GM23338 (cell line): Measurements from ENCODE around the gene COBLL1. TPM values are rescaled to one million over a fixed set of nuclear protein-coding genes. Genes with fewer than 3 reads are reported as not detected.

Experiments used
- ATAC-seq: fragments of 200-7000 bp; cut with Tn5 transposase; 3 replicates; pipeline ENCODE4 v1.9.1; 2020
- DNase-seq: peaks from one replicate; pipeline ENCODE4 v3.0.0-alpha.2; 2015; ENCODE audit warnings: low spot score
- H2AFZ ChIP-seq: fragments of 200-600 bp; sonication (generic); 2 replicates; pipeline ENCODE4 v1.8.0; 2016; ENCODE audit warnings: antibody characterized with exemption, mild to moderate bottlenecking, moderate library complexity
- H3F3A ChIP-seq: fragments of 200-600 bp; sonication (generic); replicated peaks from 2 replicates; pipeline ENCODE4 v1.8.0; 2017; ENCODE audit warnings: antibody characterized with exemption, mixed run types, low read depth
- H3K27ac ChIP-seq: fragments of 200-600 bp; sonication (generic); 2 replicates; pipeline ENCODE4 v1.6.1; 2016; ENCODE audit warnings: low read depth
- H3K27me3 ChIP-seq: fragments of 200-600 bp; sonication (generic); 2 replicates; pipeline ENCODE4 v1.8.0; 2016; ENCODE audit warnings: mild to moderate bottlenecking, mixed run types, moderate library complexity; ENCODE audit not compliant: insufficient read depth
- H3K36me3 ChIP-seq: fragments of 200-600 bp; sonication (generic); 2 replicates; pipeline ENCODE4 v1.8.0; 2016; ENCODE audit warnings: mild to moderate bottlenecking; ENCODE audit not compliant: insufficient read depth
- H3K4me1 ChIP-seq: fragments of 200-600 bp; sonication (generic); 2 replicates; pipeline ENCODE4 v1.8.0; 2016; ENCODE audit warnings: mild to moderate bottlenecking, moderate library complexity; ENCODE audit not compliant: insufficient read depth
- H3K4me2 ChIP-seq: fragments of 200-600 bp; sonication (generic); 2 replicates; pipeline ENCODE4 v1.7.1; 2017; ENCODE audit warnings: mixed run types
- H3K4me3 ChIP-seq: fragments of 200-600 bp; sonication (generic); 2 replicates; pipeline ENCODE4 v1.6.1; 2016; ENCODE audit warnings: mixed run types
- H3K79me2 ChIP-seq: fragments of 200-600 bp; sonication (generic); replicated peaks from 2 replicates; pipeline ENCODE4 v1.8.0; 2017; ENCODE audit warnings: mild to moderate bottlenecking; ENCODE audit not compliant: insufficient read depth
- H3K9me2 ChIP-seq: fragments of 200-600 bp; sonication (generic); 2 replicates; pipeline ENCODE4 v1.8.0; 2017; ENCODE audit not compliant: insufficient read depth
- H4K20me1 ChIP-seq: fragments of 200-600 bp; sonication (generic); replicated peaks from 2 replicates; pipeline ENCODE4 v1.8.0; 2017; ENCODE audit warnings: mild to moderate bottlenecking; ENCODE audit not compliant: insufficient read depth
- H3K27ac Mint-ChIP-seq: 2 replicates; pipeline ENCODE4 v1.8.0; 2020; ENCODE audit warnings: inconsistent platforms, mild to moderate bottlenecking, moderate library complexity, mixed read lengths
- H3K27me3 Mint-ChIP-seq: 3 replicates; pipeline ENCODE4 v1.8.0; 2022; ENCODE audit warnings: low read depth, mild to moderate bottlenecking, moderate library complexity, mixed read lengths, inconsistent platforms; ENCODE audit not compliant: insufficient read depth, poor library complexity
- H3K36me3 Mint-ChIP-seq: 3 replicates; pipeline ENCODE4 v1.8.0; 2021; ENCODE audit warnings: low read depth, mild to moderate bottlenecking, inconsistent platforms, moderate library complexity, mixed read lengths
- H3K4me1 Mint-ChIP-seq: 3 replicates; pipeline ENCODE4 v1.8.0; 2020; ENCODE audit warnings: mild to moderate bottlenecking, inconsistent platforms, mixed read lengths
- H3K4me3 Mint-ChIP-seq: 3 replicates; pipeline ENCODE4 v1.8.0; 2021; ENCODE audit warnings: moderate library complexity, mild to moderate bottlenecking, inconsistent platforms, mixed read lengths
- H3K9me3 Mint-ChIP-seq: 3 replicates; pipeline ENCODE4 v1.8.0; 2020; ENCODE audit warnings: moderate library complexity, mild to moderate bottlenecking, inconsistent platforms, mixed read lengths
- CREB1 ChIP-seq: fragments of 250-450 bp; sonication (Bioruptor Pico); IDR thresholded peaks from 2 replicates; pipeline ENCODE4 v1.5.0; 2020; ENCODE audit warnings: low read depth, mild to moderate bottlenecking, moderate library complexity
- NANOG ChIP-seq: IDR thresholded peaks from 2 replicates; pipeline ENCODE4 v1.6.1; 2016; ENCODE audit warnings: antibody characterized with exemption, borderline replicate concordance
- POLR2AphosphoS5 ChIP-seq: IDR thresholded peaks from 2 replicates; pipeline ENCODE4 v1.6.1; 2016; ENCODE audit warnings: antibody characterized with exemption, low read depth
- STAT1 ChIP-seq: IDR thresholded peaks from one replicate; pipeline ENCODE4 v1.6.1; 2016; ENCODE audit warnings: antibody characterized with exemption; ENCODE audit not compliant: unreplicated experiment
- ZNF331 ChIP-seq: fragments of 250-450 bp; sonication (Bioruptor Pico); IDR thresholded peaks from 2 replicates; pipeline ENCODE4 v1.5.0; 2020; ENCODE audit warnings: low read depth, mild to moderate bottlenecking, moderate library complexity
- long read RNA-seq: library from polyadenylated mRNA; unstranded; transcript quantifications from one replicate; pipeline ENCODE4 v2.0.0, GENCODE V29; 2020; ENCODE audit not compliant: unreplicated experiment
- polyA plus RNA-seq: library from polyadenylated mRNA; unstranded; fragments of >200 nt; fragmentation: Nextera tagmentation; extraction: Ambion mirVana; gene quantifications from 2 replicates; pipeline ENCODE4 v1.2.1, GENCODE V29; 2016
- total RNA-seq: library from RNA; depleted of rRNA; stranded (reverse); fragments of >200 nt; shearing (Covaris generic); gene quantifications from 2 replicates; pipeline ENCODE4 v1.2.3, GENCODE V29; 2014; rRNA removed
- TF ChIP-seq, protein P1 (sequence below): IDR thresholded peaks from 2 replicates; pipeline ENCODE4 v1.6.1; 2016; ENCODE audit warnings: antibody characterized with exemption
- TF ChIP-seq, protein P2 (sequence below), 2 experiments: fragments of 200-600 bp in 1 of 2; sonication (generic) in 1 of 2; conservative IDR thresholded peaks; 2 replicates each; pipeline versions ENCODE4 v1.5.1 to v1.6.1; 2016 to 2017; ENCODE audit warnings: antibody characterized with exemption in 2 of 2, low read depth in 2 of 2, mild to moderate bottlenecking in 2 of 2, moderate library complexity in 1 of 2

COBLL1 gene, protein sequence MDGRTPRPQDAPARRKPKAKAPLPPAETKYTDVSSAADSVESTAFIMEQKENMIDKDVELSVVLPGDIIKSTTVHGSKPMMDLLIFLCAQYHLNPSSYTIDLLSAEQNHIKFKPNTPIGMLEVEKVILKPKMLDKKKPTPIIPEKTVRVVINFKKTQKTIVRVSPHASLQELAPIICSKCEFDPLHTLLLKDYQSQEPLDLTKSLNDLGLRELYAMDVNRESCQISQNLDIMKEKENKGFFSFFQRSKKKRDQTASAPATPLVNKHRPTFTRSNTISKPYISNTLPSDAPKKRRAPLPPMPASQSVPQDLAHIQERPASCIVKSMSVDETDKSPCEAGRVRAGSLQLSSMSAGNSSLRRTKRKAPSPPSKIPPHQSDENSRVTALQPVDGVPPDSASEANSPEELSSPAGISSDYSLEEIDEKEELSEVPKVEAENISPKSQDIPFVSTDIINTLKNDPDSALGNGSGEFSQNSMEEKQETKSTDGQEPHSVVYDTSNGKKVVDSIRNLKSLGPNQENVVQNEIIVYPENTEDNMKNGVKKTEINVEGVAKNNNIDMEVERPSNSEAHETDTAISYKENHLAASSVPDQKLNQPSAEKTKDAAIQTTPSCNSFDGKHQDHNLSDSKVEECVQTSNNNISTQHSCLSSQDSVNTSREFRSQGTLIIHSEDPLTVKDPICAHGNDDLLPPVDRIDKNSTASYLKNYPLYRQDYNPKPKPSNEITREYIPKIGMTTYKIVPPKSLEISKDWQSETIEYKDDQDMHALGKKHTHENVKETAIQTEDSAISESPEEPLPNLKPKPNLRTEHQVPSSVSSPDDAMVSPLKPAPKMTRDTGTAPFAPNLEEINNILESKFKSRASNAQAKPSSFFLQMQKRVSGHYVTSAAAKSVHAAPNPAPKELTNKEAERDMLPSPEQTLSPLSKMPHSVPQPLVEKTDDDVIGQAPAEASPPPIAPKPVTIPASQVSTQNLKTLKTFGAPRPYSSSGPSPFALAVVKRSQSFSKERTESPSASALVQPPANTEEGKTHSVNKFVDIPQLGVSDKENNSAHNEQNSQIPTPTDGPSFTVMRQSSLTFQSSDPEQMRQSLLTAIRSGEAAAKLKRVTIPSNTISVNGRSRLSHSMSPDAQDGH
- 7.4 and 13.7 TPM in 2 replicates for total RNA-seq
- polyA plus RNA-seq, result 2.0 and 2.9 TPM in 2 replicates
- long read RNA-seq, result 0 reads

DNA sequence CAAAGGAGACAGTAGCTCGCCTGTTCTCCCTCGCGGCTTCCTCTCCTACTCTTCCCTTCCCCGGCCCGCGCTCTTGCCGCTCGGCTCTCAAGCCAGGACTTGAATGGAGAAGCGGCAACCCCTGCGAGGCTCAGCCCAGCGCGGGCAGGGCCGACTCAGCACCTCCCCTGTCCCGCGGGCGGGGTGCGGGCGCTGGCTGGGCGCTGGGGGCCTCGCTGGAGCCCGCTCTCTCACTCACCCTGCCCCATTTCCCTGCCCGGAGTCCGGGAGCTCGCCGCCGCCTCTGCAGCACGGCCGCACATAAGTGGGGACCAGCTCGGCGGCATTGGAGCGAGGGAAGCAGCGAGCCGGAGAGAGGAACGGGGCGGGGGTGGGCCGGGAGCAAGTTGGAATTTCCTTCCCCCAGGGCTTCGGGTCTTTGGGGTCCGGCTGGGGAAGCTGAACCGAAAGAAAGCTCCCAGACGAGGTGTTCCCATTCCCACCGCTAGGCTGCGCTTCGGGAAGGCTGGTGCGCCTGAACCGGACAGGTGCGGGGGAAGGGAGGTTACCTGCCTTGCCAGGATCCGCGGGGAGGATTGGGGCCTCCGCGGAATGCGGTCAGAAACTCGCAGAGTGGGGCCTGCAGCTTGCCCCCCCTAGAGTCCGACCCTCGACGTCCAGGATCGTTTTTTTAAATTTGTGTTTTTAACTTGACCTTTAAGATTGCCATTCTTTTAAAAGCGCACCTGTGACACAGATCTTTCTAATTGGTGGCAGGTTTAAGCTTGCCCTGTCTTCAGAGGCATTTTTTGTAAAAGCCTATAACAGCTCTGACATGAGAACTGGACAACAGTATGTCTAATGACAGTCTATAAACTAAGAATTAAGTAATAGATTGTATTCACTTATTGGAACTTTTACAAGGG is at the start of gene COBLL1:
Gene COBLL1, minus strand, starts transcription at position 105 of the 905 bp plus-strand sequence. CDS start 627 bp downstream, outside the sequence.
- Mint-ChIP-seq H3K27ac (no peak within 1 kb of the TSS), H3K27me3 (peaks cover 9% of the 10 kb centered on the region), H3K9me3 (no peaks in the 10 kb centered on the region), H3K36me3 (no peaks in the 10 kb centered on the region), H3K4me1 (peaks cover 10% of the 10 kb centered on the region), H3K4me3 (peak within 1 kb of the TSS; percentile 90)
- Histone ChIP-seq H3K4me1 (peaks cover 21% of the 10 kb centered on the region), H3K27me3 (peaks cover 16% of the 10 kb centered on the region), H3K4me2 (peak within 1 kb of the TSS; percentile 94), H3F3A (no peaks in the 10 kb centered on the region), H3K36me3 (no peaks in the 10 kb centered on the region), H2AFZ (peak within 1 kb of the TSS; percentile 99), H4K20me1 (0 out of 2 replicates have a peak, but pooled peaks cover 6% of the 10 kb centered on the region), H3K9me2 (no peaks in the 10 kb centered on the region), H3K79me2 (no peaks in the 10 kb centered on the region), H3K4me3 (peak within 1 kb of the TSS; percentile 87), H3K27ac (peak within 1 kb of the TSS; percentile 48; the same call in 1 of the 2 replicates)
- TF ChIP-seq, protein P1, sequence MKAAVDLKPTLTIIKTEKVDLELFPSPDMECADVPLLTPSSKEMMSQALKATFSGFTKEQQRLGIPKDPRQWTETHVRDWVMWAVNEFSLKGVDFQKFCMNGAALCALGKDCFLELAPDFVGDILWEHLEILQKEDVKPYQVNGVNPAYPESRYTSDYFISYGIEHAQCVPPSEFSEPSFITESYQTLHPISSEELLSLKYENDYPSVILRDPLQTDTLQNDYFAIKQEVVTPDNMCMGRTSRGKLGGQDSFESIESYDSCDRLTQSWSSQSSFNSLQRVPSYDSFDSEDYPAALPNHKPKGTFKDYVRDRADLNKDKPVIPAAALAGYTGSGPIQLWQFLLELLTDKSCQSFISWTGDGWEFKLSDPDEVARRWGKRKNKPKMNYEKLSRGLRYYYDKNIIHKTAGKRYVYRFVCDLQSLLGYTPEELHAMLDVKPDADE, result 0 out of 2 replicates have a peak, but pooled peaks have one; percentile 34
- TF ChIP-seq STAT1 (no peak), CREB1 (CRISPR knock-in tag) (peak; percentile 50), NANOG (no peak), POLR2AphosphoS5 (no peak), ZNF331 (CRISPR knock-in tag) (no peak)
- TF ChIP-seq, protein P2, sequence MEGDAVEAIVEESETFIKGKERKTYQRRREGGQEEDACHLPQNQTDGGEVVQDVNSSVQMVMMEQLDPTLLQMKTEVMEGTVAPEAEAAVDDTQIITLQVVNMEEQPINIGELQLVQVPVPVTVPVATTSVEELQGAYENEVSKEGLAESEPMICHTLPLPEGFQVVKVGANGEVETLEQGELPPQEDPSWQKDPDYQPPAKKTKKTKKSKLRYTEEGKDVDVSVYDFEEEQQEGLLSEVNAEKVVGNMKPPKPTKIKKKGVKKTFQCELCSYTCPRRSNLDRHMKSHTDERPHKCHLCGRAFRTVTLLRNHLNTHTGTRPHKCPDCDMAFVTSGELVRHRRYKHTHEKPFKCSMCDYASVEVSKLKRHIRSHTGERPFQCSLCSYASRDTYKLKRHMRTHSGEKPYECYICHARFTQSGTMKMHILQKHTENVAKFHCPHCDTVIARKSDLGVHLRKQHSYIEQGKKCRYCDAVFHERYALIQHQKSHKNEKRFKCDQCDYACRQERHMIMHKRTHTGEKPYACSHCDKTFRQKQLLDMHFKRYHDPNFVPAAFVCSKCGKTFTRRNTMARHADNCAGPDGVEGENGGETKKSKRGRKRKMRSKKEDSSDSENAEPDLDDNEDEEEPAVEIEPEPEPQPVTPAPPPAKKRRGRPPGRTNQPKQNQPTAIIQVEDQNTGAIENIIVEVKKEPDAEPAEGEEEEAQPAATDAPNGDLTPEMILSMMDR (conservative IDR thresholded peaks at IDR 0.05; ENCODE audit: low read depth in 2 of 2), result peak; percentile 64 to 73
- peak; percentile 95 for DNase-seq
- peak; percentile 80 for ATAC-seq
